GM12801 (cell line): ENCODE measurements around the gene C20orf96.

Experiments
- TF ChIP-seq, protein P1 (sequence below): IDR thresholded peaks from one replicate; pipeline ENCODE4 v1.5.1; 2011; ENCODE audit warnings: control low read depth; ENCODE audit not compliant: insufficient read length; ENCODE audit errors: extremely low read depth

C20orf96 gene

DNA sequence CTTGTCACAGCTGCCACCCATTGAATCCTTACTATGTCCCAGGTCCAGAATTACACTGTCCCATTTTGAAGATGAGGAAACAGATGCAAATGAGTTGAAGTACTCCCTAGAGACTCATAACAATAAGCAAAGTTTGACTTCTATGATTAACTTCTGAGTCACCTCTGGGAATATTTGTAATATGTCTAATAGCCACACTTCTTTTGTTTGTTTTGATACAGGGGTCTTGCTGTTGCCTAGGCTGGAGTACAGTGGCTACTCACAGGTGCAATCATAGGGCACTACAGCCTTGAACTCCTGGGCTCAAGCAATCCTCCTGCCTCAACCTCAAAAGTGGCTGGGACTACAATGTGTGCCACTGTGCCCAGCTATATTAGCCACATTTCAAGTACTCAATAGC lies 23.4 kb upstream of the C20orf96 start:
- TF ChIP-seq, protein P1, sequence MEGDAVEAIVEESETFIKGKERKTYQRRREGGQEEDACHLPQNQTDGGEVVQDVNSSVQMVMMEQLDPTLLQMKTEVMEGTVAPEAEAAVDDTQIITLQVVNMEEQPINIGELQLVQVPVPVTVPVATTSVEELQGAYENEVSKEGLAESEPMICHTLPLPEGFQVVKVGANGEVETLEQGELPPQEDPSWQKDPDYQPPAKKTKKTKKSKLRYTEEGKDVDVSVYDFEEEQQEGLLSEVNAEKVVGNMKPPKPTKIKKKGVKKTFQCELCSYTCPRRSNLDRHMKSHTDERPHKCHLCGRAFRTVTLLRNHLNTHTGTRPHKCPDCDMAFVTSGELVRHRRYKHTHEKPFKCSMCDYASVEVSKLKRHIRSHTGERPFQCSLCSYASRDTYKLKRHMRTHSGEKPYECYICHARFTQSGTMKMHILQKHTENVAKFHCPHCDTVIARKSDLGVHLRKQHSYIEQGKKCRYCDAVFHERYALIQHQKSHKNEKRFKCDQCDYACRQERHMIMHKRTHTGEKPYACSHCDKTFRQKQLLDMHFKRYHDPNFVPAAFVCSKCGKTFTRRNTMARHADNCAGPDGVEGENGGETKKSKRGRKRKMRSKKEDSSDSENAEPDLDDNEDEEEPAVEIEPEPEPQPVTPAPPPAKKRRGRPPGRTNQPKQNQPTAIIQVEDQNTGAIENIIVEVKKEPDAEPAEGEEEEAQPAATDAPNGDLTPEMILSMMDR: no peak

DNA sequence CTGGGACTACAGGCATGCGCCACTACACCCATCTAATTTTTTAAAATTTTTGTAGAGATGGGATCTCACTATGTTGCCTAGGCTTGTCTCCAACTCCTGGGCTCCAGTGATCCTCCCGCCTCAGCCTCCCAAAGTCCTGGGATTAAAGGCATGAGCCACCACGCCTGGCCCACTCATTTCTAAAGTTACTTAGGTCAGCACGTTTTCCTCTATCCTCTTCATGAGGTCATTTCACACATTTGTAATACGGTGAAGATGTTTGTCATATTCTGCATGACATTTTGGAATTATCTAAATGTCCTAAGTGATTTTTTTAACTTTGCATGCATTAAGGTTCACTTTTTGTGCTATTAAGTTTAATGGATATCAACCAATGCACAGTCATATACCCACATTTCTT lies 22.9 kb upstream of the C20orf96 start:
- TF ChIP-seq, protein P1: no peak

DNA sequence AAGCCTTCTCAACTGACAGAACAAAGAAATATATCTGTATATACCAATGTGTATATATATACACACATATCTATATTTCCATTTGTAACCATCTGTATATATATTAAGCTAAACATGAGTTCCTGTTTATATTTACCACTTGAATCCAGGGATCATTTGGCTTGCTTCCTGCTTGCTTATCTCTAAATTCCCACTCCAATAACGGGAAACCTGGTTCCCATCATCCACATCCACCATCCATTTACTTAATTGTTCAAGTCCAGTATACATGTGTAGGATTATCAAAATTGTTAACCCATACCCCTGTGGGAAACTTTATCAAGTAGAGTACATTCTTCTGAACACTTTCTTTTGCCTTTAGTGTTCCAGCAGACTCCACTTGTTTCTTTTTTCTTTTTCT lies 22.3 kb upstream of the C20orf96 start:
- TF ChIP-seq, protein P1: no peak

DNA sequence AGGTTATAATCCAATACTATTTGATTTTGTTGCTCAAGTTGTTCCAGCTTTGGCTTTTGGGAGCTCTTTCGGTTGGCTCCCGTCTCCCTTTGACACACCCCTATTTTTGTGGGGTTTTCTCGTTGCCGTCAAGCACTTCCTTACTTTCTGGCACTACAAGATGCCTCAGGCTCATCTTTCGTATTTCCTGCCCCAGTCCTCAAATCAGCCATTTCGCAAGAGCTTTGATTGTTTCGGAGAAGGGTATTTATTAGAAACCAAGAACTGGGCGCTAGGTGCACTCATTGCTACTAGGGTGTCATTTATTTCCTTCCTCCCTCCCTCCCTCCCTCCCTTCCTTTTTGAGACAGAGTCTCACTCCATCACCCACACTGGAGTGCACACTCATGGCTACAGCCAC lies 21.5 kb upstream of the C20orf96 start:
- TF ChIP-seq, protein P1: no peak

DNA sequence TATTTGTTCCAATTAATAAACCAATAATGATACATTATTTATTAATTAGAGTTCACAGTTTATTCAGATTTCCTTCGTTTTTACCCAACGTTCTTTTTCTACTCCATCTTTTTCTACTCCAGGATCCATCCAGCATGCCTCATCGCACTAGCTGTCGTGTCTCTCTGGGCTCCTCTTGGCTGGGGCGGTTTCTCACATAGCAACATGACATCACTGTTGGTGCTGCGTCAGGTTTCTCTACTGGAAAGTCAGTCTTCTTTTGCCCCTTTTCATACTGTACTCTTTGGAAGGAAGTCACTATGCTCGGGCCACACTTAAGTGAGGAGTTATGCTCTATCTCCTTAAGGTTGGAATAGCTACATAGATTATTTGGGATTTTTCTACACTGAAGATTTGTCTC lies 21.1 kb upstream of the C20orf96 start:
- TF ChIP-seq, protein P1: no peak

DNA sequence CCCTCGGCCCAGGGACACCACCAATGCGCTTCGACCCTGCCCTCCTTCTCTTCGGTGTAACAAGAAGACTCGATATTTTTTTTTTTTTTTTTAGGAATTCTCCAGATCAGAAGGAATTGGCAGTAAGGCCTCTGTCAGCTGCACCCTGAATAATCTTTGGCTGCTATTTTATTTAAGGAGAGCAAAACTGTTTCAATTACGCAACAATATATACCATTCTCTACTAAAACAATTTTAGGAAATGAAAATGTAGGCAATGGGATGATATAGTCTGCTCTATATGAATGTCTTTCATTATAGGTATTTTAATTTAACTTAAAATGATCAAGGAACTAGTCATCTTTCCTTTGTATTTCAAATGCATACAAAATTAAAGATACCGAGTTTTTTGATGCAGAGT lies 20.1 kb upstream of the C20orf96 start:
- TF ChIP-seq, protein P1: no peak

DNA sequence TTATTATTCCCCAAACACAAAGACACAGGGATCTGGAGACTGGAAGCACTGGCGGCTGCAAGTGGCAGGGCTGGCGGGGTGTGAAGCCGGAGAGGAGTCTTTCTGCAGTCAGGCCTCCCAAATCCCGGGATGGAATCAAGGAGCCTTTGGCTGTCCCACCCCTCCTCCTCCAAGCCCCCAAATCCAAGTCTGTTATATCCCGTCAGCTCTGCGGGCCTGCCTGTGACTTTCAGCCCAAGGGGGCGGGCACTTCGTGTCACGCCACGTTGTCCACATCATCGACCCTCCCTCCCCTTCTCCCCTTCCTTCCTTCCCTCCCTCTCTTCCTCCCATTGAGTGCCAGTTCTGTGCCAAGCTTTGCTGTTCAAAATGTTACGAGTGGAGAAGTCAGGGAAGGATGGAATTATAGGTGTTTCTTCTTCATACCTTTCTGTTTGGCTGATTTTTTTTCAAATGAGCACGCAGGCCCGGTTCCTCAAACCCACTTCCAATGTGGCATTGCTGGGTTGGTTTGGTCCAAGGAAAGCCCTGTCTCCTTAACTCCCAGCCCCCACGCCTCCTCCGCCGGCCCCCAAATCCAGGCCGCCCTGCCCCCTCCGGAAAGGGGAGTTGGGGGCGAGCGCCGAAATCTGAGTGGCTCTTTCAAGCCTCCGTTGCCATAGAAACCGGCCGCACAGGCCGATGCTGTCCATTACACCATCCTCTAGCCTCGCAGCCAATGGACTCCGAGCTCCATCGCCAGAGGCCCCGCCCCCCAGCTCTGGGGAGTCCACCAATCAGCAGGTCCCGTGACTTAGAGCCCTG lies 19.5 kb upstream of the C20orf96 start:
- TF ChIP-seq, protein P1: no peak
